DMS 273 (cell line): ENCODE data around the gene HEATR9.
A peak's percentile ranks its signal among the peaks of the same experiment; 100 is the strongest.

Source experiments
- DNase-seq: peaks from one replicate; lab custom pipeline; 2025; ENCODE audit not compliant: unreplicated experiment; lab: John Stamatoyannopoulos, UW

The HEATR9 gene

DNA sequence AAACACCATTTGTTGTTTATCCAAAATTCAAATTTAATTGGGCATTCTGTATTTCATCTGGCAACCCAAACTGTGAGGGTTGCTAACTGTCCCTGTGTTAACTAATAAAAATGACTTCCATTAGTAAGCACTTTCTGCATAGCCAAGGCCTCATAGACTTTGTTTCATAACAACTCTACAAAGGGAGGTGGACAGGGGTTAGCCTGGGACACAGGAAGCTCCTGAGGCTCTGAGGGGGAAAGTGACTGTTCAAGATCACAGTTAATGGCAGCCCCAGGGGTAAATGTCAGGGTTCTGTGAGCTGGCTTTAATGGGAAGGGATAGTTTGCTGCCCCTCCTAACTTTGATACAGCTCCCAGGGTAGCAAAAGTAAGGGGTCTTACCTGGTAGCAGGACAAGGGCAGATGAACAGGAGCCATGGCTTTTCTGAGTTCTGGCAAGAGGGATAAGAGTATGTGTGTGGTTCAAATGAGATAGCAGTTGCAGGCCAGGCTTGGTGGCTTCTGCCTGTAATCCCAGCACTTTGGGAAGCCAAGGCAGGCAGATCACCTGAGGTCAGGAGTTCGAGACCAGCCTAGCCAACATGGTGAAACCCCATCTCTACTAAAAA lies 2.2 kb downstream of the HEATR9 start:
- no peak for DNase-seq

GRCh38 chr17:35865412-35866340 lies 3.0 kb downstream of the HEATR9 start:
- peak; percentile 11 for DNase-seq

DNA sequence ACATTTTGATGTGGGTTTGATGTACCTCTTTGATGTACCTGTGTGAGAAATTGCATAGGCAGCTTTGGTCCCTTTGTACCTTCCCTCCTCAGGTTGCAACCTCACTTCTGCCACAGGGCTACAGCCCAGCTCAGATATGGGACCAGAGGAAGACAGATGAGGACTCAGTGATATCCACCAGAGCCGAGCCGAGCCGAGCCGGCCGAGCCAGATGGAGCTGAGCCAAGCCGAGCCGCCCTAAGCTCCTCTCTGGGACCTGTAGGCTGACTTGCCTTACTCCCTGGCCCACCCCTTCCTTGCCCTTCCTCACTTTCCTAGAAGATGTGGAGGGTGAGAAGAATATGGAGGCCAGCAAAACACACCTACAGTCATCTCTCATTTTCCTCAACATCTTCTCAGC lies 3.8 kb downstream of the HEATR9 start:
- DNase-seq: no peak

- no peak for DNase-seq
Measured at GRCh38 chr17:35856603-35857002, 12.1 kb downstream of the HEATR9 start.

DNA sequence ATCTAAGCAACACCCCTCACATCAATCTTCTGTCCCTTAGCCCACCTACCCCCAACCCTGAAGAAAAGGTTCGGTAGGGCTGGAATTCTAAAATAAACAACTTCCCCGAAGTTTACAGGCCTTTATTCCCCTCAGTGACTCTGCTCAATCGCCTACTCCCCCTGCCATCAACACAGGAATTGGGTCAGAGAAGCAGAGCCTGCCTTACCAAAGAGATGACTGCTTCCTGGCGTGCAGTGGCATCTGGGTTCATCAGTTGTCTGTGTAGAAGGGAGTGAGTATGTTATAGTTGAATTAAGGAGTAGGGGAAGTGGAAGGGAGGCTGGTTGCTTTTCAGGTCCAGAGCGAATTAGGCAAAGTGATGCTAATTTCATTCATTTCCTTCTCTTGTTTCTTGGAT lies 12.7 kb downstream of the HEATR9 start:
- DNase-seq: no peak

DNA sequence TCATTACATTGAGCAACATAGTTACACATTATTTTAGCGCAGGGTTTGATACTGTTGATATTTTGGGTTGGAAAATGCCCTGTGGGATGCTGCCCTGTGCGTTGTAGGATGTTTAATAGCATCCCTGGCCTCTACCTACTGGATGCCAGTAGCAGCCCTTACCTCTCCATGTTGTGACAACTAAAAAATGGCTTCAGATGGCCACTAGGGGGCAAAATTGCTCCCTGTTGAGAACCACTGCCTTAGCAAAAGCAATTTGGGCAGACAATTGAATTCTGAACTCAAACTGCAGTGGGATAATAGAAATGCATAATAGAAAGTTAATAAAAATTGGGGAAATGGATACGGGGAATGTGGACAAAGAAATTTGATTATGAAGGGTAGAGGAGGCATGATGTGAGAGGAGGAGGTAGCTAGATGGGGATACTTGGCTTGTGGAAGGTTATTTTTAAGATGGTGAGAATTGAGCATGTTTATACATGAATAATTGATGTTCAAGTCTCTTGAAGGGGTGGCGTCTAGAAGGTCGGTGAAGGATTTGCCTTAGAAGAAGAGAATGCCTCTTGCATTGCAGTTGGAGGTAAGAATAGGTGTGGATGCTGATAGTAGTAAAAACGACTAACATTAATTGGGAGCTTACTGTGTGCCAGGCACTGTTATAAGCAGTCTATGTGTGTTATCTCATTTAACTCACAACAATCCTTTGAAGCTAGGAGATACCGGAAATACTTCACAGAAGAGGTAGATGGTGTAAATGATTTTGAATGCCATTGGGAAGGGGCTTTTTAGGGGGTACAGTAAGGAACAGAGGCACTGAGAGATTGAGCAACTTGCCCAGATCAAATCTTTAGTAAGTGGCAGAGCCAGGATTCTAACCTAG lies 19.0 kb downstream of the HEATR9 start:
- peak; percentile 82 for DNase-seq

DNA sequence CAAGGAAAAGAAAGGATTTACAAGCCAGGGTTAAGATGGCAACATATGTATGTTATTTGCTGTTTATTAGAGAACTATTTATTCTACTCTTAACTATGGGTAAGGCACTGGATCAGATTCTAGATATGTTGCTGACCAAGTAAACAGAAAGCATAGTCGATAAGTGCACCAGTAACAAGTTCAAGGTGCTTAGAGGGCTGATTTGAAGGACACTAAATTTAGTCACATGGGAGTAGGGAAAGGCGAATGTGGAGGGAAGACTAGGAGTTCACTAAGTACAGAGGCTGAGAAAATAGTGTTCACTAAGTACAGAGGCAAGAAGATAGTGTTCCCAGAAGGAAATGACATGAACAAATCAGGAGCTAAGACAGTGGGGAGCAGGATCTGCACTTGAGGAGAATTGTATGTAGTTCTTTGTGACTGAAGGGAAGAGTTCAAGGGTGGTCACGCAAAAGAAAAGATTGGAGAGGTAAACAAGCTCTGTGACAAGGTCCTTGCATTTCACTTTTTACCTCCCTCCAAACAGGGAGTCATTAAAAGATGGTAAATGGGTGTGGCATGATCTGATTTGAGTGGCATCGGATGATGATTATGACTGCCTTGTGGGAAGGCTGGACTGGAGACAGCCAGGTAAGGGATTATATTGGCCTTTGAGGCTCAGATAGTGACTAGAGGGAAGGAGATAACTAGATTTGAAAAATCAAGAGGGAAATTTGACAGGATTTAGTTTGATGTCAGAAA lies 20.9 kb downstream of the HEATR9 start:
- no peak for DNase-seq

- DNase-seq: no peak
Measured at GRCh38 chr17:35847006-35847405, 21.7 kb downstream of the HEATR9 start.

DNA sequence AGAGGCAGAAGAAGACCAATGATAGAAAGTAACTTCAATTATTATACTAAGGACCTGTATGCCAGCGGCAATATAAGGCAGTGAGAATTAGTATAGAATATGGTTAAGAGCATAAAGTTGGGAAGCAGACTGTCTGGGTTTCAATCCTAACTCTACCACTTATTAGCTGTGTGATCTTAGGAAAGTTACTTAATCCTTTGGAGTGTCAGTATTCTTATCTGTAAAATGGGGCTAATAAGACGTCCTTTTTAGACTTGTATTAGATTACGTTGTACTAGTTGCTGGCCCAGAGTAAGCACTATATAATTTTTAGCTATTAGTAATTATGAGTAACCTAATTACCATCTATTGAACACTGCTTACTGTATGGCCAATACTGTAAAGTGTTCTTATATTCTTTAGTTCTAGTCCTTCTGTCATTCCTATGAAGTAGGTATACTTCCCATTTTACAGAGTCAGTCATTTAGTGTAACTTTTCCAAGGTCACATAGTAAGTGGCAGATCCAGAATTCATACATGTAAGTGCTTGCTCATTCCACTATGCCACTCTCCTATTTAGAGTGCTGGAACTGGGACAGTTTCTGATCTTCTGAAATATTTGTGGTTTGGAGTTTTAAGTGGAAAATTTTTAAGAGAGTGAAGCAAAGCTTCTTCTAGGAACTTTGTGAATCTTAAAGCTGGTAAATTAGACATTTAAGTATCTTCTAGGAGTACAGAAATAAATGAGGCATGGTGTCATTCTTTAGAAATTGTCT lies 22.5 kb downstream of the HEATR9 start:
- DNase-seq: no peak

GRCh38 chr17:35844547-35844946 lies 24.1 kb downstream of the HEATR9 start:
- no peak for DNase-seq

- DNase-seq: no peak
Measured at GRCh38 chr17:35843698-35844097, 25.0 kb downstream of the HEATR9 start.

- no peak for DNase-seq
Measured at GRCh38 chr17:35842239-35842638, 26.5 kb downstream of the HEATR9 start.

DNA sequence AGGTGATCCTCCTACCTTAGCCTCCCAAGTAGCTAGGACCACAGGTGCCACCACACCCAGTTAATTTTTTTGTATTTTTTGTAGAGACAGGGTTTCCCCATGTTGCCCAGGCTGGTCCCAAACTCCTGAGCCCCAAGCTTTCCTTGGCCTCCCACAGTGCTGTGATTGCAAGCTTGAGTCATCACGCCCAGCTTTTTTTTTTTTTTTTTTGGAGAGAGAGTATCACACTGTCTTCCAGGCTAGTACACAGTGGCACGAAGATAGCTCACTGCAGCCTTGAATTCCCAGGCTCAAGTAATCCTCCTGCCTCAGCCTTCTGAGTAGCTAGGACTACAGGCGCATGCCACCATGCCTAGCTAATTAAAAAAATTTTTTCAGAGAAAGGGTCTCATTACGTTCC lies 27.2 kb downstream of the HEATR9 start:
- DNase-seq: no peak

GRCh38 chr17:35841101-35841500 lies 27.6 kb downstream of the HEATR9 start:
- no peak for DNase-seq

DNA sequence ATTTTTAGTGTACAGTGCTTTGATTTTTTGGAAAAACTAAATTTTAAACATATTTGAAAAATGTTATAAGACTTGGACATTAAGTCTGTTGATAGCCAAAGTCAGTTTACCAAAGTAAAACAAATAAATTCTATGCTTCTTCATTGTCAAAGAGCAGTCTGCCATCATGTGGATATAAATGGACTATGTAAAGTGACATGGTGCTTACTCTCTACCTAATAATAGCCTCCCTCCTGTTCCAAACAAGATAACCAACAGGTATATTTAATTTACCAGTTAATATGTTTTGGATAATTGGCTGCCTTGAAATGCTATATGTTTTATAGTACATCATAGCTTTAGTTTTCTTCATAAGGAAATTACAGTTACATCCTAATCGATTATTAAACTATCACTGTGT lies 43.5 kb downstream of the HEATR9 start:
- no peak for DNase-seq

GRCh38 chr17:35821308-35821707 lies 47.4 kb downstream of the HEATR9 start:
- no peak for DNase-seq

DNA sequence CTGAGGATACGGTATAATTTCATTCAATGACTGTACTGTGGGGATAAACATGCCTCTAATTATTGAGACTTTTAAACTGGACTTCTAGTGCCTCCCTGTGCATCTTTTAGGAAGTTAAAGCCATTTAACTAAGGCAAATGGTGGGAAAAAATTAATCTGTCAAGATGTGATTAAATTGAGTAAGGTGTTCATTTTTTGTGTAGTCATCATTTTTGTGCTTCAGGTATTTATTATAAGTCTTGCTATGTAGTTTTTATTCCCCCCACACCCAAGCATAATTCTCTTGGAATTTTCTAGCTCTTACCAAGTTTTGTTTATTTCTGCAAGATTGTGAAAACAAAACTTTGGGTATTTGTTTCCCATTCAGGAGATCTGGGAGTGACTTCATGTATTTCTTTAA lies 49.2 kb downstream of the HEATR9 start:
- no peak for DNase-seq

DNA sequence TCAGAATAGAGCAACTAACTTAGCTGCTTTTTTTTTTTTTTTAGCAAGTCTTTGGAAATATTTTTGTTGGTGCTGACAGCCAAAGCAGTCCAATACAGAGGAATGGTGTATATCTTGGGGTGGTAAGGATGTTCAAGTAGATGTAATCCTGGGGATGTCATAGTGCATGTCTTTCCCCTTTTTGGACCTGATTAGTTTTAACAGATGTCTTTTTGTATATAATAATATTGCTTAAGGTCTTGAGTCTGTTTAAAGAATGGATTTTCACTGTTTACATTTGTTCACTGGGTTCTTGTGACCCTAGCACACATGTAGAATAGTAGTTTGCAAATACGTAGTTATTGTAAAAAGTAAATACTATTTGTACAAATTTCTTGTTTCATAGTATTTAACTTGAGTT lies 51.5 kb downstream of the HEATR9 start:
- DNase-seq: no peak

DNA sequence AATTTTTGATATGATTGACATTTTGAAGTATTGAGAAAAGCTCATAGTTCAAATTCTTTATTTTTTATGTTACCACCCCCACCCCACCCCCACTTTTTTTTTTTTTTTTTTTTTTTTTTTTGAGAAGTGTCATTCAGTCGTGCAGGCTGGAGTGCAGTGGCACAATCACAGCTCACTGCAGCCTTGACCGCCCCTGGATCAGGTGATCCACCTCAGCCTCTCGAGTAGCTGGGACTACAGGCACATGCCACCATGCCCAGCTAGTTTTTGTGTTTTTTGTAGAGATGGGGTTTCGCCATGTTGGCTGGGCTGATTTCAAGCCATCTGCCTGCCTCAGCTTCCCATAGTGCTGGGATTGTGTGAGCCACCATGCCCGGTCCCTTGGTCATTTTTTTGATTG lies 52.0 kb downstream of the HEATR9 start:
- DNase-seq: no peak

GRCh38 chr17:35812456-35812855 lies 56.2 kb downstream of the HEATR9 start:
- DNase-seq: no peak
